CD8-positive, alpha-beta memory T cell (primary cell): Measurements from ENCODE around the gene SRMS. TPM values are rescaled to one million over a fixed set of nuclear protein-coding genes. Genes with fewer than 3 reads are reported as not detected.

Experiments used
- CTCF ChIA-PET: fragments of 350-600 bp; sonication (Branson Sonifier 250); formaldehyde crosslinking; loops from one replicate; lab custom pipeline; 2021; ENCODE audit warnings: antibody characterized with exemption; lab: Charles Lee
- POLR2A ChIA-PET: fragments of 350-600 bp; sonication (Branson Sonifier 250); formaldehyde crosslinking; loops from one replicate; lab custom pipeline; 2021; ENCODE audit warnings: antibody characterized with exemption; lab: Charles Lee
- DNase-seq, 5 donors: peaks; one replicate each; pipeline versions ENCODE4 v3.0.0 to v3.0.0-alpha.2; 2020 to 2022; ENCODE audit warnings: mixed read lengths in 1 of 5
- H3K27ac ChIP-seq: one replicate; pipeline ENCODE4 v1.7.0; 2013; ENCODE audit warnings: low read depth, mild to moderate bottlenecking, low read length, moderate library complexity
- H3K27me3 ChIP-seq: 2 replicates; pipeline ENCODE4 v1.7.0; 2013; ENCODE audit warnings: low read length, mild to moderate bottlenecking; ENCODE audit not compliant: insufficient read depth, poor library complexity, severe bottlenecking
- H3K36me3 ChIP-seq: 2 replicates; pipeline ENCODE4 v1.7.0; 2013; ENCODE audit warnings: mild to moderate bottlenecking, low read length, moderate library complexity; ENCODE audit not compliant: insufficient read depth
- H3K4me1 ChIP-seq: 2 replicates; pipeline ENCODE4 v1.7.0; 2013; ENCODE audit warnings: mild to moderate bottlenecking, low read length, moderate library complexity; ENCODE audit not compliant: insufficient read depth
- H3K4me3 ChIP-seq: 2 replicates; pipeline ENCODE4 v1.7.0; 2013; ENCODE audit warnings: mild to moderate bottlenecking, low read length
- H3K9me3 ChIP-seq: 2 replicates; pipeline ENCODE4 v1.7.0; 2013; ENCODE audit warnings: mild to moderate bottlenecking, low read length
- H3K27ac Mint-ChIP-seq, 8 donors: one replicate each; pipeline ENCODE4 v1.8.0; 2020 to 2021; ENCODE audit warnings: mixed read lengths in 8 of 8, mild to moderate bottlenecking in 6 of 8, inconsistent platforms in 3 of 8, moderate library complexity in 3 of 8
- H3K27me3 Mint-ChIP-seq, 2 donors: one replicate each; pipeline ENCODE4 v1.8.0; 2020 to 2021; ENCODE audit warnings: mixed read lengths in 2 of 2, mild to moderate bottlenecking in 1 of 2, moderate library complexity in 1 of 2
- H3K36me3 Mint-ChIP-seq, 3 donors: one replicate each; pipeline ENCODE4 v1.8.0; 2020 to 2021; ENCODE audit warnings: mixed read lengths in 3 of 3, inconsistent platforms in 1 of 3, mild to moderate bottlenecking in 1 of 3
- H3K4me1 Mint-ChIP-seq, 3 donors: one replicate each; pipeline ENCODE4 v1.8.0; 2020 to 2021; ENCODE audit warnings: mixed read lengths in 3 of 3, inconsistent platforms in 1 of 3, mild to moderate bottlenecking in 1 of 3
- H3K4me3 Mint-ChIP-seq, 7 donors: one replicate each; pipeline ENCODE4 v1.8.0; 2020 to 2021; ENCODE audit warnings: mixed read lengths in 7 of 7, mild to moderate bottlenecking in 6 of 7, moderate library complexity in 4 of 7, inconsistent platforms in 2 of 7
- H3K9me3 Mint-ChIP-seq, 5 donors: one replicate each; pipeline ENCODE4 v1.8.0; 2020 to 2022; ENCODE audit warnings: mixed read lengths in 5 of 5, mild to moderate bottlenecking in 3 of 5, moderate library complexity in 2 of 5, inconsistent platforms in 1 of 5
- polyA plus RNA-seq: library from polyadenylated mRNA; unstranded; fragments of 300-500 nt; fragmentation: Illumina TruSeq; gene quantifications from one replicate; pipeline ENCODE4 v1.2.3, GENCODE V29; 2021
- total RNA-seq, 2 experiments: library from RNA; stranded (reverse); gene quantifications; one replicate each; pipeline ENCODE4 v1.2.3, GENCODE V29; 2021

SRMS gene
- total and polyA plus RNA-seq, 3 experiments from 2014 or later, result not detected

DNA sequence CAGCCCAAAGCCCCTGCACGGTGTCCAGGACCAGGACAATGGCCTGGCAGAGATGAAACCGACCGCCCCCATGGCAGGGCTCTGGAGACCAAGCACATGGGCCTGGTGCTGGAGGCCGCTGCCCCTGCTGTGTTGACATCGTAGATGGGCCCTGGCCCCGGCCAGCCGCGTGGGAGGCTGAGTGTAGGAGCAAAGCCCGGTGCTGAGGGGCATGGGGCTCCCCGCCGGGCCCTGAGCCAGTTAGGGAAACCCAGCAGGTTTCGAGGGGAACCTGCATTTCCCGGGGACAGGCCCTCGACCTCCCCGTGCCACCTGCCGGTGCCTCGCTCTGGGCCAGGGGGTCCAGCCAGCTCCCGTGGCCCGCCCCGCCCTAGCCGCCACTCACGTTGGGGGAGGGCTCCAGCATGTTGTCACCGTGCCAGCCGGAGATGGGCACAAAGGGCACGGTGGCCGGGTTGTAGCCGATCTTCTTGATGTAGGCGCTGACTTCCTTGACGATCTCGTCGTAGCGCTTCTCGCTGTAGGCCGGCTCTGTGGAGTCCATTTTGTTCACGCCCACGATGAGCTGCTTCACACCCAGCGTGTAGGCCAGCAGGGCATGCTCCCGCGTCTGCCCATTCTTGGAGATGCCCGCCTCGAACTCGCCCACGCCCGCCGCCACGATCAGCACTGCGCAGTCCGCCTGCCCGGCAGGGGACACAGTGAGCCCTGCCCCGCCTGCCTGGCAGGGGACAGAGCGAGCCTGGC is 53.0 kb downstream of the SRMS start:
- no peak overlapping the region for H3K4me3 Mint-ChIP-seq
- no peak for DNase-seq
- Histone ChIP-seq H3K4me3 (no peak overlapping the region), H3K4me1 (peaks cover 8% of the 10 kb centered on the region), H3K27me3 (peaks cover 18% of the 10 kb centered on the region), H3K36me3 (no peaks in the 10 kb centered on the region), H3K27ac (no peak overlapping the region), H3K9me3 (no peaks in the 10 kb centered on the region)
- peaks cover 0 to 14% (median 2%) of the 10 kb centered on the region in 3 donors for H3K4me1 Mint-ChIP-seq
- CTCF ChIA-PET, result no interaction called here
- H3K36me3 Mint-ChIP-seq, result no peaks in the 10 kb centered on the region
- POLR2A ChIA-PET, result no interaction called here
- H3K27ac Mint-ChIP-seq, result no peak overlapping the region
- H3K27me3 Mint-ChIP-seq, result peaks cover 5 to 13% of the 10 kb centered on the region in 2 donors
- H3K9me3 Mint-ChIP-seq, result no peaks in the 10 kb centered on the region

DNA sequence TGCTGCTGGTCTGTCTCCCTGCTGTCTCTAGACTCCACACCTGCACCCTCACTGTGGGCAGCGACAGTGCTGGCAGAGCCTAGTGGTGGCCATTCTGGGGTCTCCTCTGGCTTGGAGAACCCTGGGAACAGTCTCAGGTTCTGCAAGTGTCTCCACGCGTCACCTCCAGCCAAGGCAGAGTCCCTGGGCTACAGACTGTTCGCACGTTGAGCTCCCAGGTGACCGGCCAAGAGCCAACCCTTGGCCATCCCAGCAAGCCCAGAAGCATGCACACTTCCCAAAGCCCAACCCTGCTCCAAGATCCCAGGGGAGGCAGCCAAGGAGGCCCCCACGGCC is 53.5 kb downstream of the SRMS start:
- peaks cover 5 to 13% of the 10 kb centered on the region in 2 donors for H3K27me3 Mint-ChIP-seq
- Histone ChIP-seq H3K27me3 (peaks cover 18% of the 10 kb centered on the region), H3K4me3 (no peak overlapping the region), H3K36me3 (no peaks in the 10 kb centered on the region), H3K4me1 (peaks cover 8% of the 10 kb centered on the region), H3K27ac (no peak overlapping the region), H3K9me3 (no peaks in the 10 kb centered on the region)
- no peaks in the 10 kb centered on the region for H3K9me3 Mint-ChIP-seq
- H3K4me1 Mint-ChIP-seq, result peaks cover 0 to 14% (median 2%) of the 10 kb centered on the region in 3 donors
- no peaks in the 10 kb centered on the region for H3K36me3 Mint-ChIP-seq
- no peak for DNase-seq
- no peak overlapping the region for H3K4me3 Mint-ChIP-seq
- POLR2A ChIA-PET, result no interaction called here
- CTCF ChIA-PET, result no interaction called here
- H3K27ac Mint-ChIP-seq, result peak overlapping the region in 1 of 8 donors; percentile 29

DNA sequence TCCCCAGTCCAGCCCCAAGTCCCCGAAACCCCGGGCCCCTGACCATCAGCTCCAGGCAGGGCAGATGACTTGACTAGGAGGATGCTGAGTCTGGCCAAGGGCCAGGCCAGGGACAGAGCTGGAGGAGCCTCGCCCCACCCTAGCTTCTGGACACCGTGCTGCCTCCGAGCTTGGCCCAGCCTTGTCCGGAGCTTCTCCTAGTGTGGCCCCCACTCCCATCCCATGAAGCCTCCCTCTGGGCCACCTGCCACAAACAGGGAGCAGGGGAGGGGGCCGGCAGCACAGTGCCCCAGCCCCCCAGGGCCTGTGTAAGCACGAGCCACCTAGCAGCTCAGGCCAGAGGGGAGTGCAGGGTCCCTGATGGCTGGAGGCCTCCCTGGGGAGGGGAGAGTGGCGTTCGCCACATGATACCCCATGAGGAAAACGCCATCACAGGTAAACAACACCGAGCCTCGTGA is 54.0 kb downstream of the SRMS start:
- Histone ChIP-seq H3K27me3 (peaks cover 18% of the 10 kb centered on the region), H3K27ac (no peak overlapping the region), H3K4me3 (no peak overlapping the region), H3K36me3 (no peaks in the 10 kb centered on the region), H3K9me3 (no peaks in the 10 kb centered on the region), H3K4me1 (peaks cover 8% of the 10 kb centered on the region)
- ChIA-PET CTCF (no interaction called here), POLR2A (no interaction called here)
- no peaks in the 10 kb centered on the region for H3K36me3 Mint-ChIP-seq
- no peaks in the 10 kb centered on the region for H3K9me3 Mint-ChIP-seq
- H3K27ac Mint-ChIP-seq, result no peak overlapping the region
- DNase-seq, result no peak
- peaks cover 0 to 14% (median 2%) of the 10 kb centered on the region in 3 donors for H3K4me1 Mint-ChIP-seq
- peaks cover 5 to 13% of the 10 kb centered on the region in 2 donors for H3K27me3 Mint-ChIP-seq
- H3K4me3 Mint-ChIP-seq, result no peak overlapping the region

DNA sequence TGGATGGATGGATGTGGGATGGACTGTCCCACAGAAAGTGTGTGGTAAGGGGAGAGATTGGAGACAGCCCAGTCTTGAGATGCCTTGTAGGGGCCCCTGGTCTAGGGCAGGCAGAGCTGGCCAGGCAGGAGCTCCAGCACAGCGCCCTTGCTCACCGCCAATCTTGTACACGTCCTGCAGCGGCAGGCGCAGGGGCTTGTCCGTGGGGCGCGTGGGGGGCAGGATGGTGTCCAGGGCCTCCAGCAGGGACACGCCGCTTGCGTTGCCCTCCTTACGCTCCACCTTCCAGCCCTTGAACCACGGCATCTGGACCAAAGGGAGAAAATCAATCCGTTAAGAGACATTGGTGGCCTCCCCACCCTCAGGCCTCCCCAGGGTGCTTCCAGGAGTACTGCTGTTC is 54.6 kb downstream of the SRMS start:
- no peak for DNase-seq
- Histone ChIP-seq H3K4me3 (no peak overlapping the region), H3K36me3 (no peaks in the 10 kb centered on the region), H3K9me3 (no peaks in the 10 kb centered on the region), H3K27ac (no peak overlapping the region), H3K27me3 (peaks cover 14% of the 10 kb centered on the region), H3K4me1 (peaks cover 8% of the 10 kb centered on the region)
- CTCF ChIA-PET, result no interaction called here
- Mint-ChIP-seq H3K36me3 (no peaks in the 10 kb centered on the region), H3K4me3 (no peak overlapping the region), H3K27me3 (peaks cover 5 to 13% of the 10 kb centered on the region in 2 donors), H3K27ac (no peak overlapping the region), H3K4me1 (peaks cover 0 to 10% (median 2%) of the 10 kb centered on the region in 3 donors), H3K9me3 (no peaks in the 10 kb centered on the region)
- POLR2A ChIA-PET, result no interaction called here

DNA sequence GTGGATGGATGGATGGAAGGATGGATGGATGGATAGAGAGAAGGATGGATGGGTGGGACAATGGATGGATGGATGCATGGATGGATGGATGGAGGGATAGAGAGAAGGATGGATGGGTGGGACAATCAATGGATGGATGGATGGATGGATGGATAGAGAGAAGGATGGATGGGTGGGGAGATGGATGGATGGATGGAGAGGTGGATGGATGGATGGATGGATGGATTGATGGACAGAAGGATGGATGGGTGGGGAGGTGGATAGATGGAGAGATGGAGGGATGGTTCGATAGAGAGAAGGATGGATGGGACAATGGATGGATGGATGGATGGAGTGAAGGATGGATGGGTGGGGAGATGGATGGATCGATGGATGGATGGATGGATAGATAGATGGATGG is 55.0 kb downstream of the SRMS start:
- Histone ChIP-seq H3K27me3 (peaks cover 9% of the 10 kb centered on the region), H3K9me3 (no peaks in the 10 kb centered on the region), H3K27ac (no peak overlapping the region), H3K36me3 (no peaks in the 10 kb centered on the region), H3K4me1 (peaks cover 8% of the 10 kb centered on the region), H3K4me3 (no peak overlapping the region)
- Mint-ChIP-seq H3K36me3 (no peaks in the 10 kb centered on the region), H3K27me3 (peaks cover 5 to 13% of the 10 kb centered on the region in 2 donors), H3K4me3 (no peak overlapping the region), H3K4me1 (peaks cover 0 to 8% (median 2%) of the 10 kb centered on the region in 3 donors), H3K9me3 (no peaks in the 10 kb centered on the region), H3K27ac (no peak overlapping the region)
- ChIA-PET POLR2A (no interaction called here), CTCF (no interaction called here)
- no peak for DNase-seq

DNA sequence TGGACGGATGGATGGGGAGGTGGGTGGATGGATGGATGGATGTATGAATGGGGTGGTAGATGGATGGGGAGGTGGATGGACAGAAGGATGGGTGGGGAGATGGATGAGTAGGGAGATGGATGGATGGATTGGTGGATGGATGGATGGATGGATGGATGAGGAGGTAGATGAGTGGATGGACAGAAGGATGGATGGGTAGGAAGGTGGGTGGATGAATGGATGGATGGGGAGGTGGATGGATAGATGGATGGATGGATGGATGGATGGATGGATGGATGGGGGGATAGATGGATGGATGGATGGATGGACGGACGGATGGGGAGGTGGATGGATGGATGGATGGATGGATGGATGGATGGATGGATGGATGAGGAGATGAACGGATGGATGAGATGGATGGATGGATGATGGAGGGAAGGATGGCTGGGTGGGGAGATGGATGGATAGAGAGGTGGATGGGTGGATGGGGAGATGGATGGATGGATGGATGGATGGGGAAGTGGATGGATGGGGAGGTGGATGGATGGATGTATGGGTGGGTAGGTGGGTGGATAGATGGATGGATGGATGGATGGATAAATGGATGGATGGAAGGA is 55.8 kb downstream of the SRMS start:
- Histone ChIP-seq H3K9me3 (no peaks in the 10 kb centered on the region), H3K4me1 (peaks cover 8% of the 10 kb centered on the region), H3K27ac (no peak overlapping the region), H3K36me3 (no peaks in the 10 kb centered on the region), H3K27me3 (peaks cover 6% of the 10 kb centered on the region), H3K4me3 (no peak overlapping the region)
- peaks cover under 1 to 10% of the 10 kb centered on the region in 2 donors for H3K27me3 Mint-ChIP-seq
- no peaks in the 10 kb centered on the region for H3K9me3 Mint-ChIP-seq
- H3K36me3 Mint-ChIP-seq, result no peaks in the 10 kb centered on the region
- CTCF ChIA-PET, result no interaction called here
- H3K27ac Mint-ChIP-seq, result no peak overlapping the region
- H3K4me3 Mint-ChIP-seq, result no peak overlapping the region
- no peak for DNase-seq
- POLR2A ChIA-PET, result no interaction called here
- H3K4me1 Mint-ChIP-seq, result peaks cover 0 to 5% (median 2%) of the 10 kb centered on the region in 3 donors

DNA sequence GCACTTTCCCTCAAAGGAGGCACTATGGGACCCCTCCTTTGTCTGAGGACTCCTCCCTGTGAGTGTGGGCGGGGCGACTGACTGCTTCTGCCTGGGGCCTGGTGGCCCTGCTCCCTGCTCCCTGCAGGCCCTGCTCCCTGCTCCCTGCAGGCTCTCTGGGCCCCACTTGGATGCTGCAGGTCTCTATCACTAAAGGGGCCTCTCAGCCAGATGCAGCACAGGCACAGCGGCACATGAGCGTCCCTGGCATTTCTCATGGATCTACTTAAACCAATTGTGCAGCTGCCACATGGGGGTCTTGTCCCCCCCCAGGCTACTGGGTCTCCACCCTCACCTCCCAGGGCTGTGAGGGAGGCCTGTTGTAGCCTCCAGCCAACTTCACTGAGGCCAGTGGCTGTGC is 56.5 kb downstream of the SRMS start:
- Mint-ChIP-seq H3K27ac (no peak overlapping the region), H3K4me3 (no peak overlapping the region), H3K27me3 (peaks cover 3 to 12% of the 10 kb centered on the region in 2 donors), H3K4me1 (peaks cover 0 to under 1% (median 0%) of the 10 kb centered on the region in 3 donors), H3K36me3 (no peaks in the 10 kb centered on the region), H3K9me3 (no peaks in the 10 kb centered on the region)
- H3K27ac ChIP-seq, result no peak overlapping the region
- ChIA-PET POLR2A (no interaction called here), CTCF (no interaction called here)
- no peak overlapping the region for H3K4me3 ChIP-seq
- no peaks in the 10 kb centered on the region for H3K9me3 ChIP-seq
- H3K36me3 ChIP-seq, result no peaks in the 10 kb centered on the region
- H3K27me3 ChIP-seq, result peaks cover 6% of the 10 kb centered on the region
- H3K4me1 ChIP-seq, result peaks cover 3% of the 10 kb centered on the region
- no peak for DNase-seq
